Skin of body (tissue), 2 donors: ENCODE measurements around the gene BICD2. TPM values are rescaled to one million over a fixed set of nuclear protein-coding genes. Genes with fewer than 3 reads are reported as not detected.
"Not testable (repeated sequence)": the region's sequence is repeated elsewhere in the genome, so short reads cannot be mapped to it uniquely, and the experiment has no call there.

Experiments
- DNase-seq: peaks from one replicate; lab custom pipeline; 2025; lab: John Stamatoyannopoulos, UW
- total RNA-seq: library from RNA; depleted of rRNA; stranded (reverse); fragments of >200 nt; gene quantifications from one replicate; pipeline ENCODE4 v1.2.3, GENCODE V29; 2014

The BICD2 gene
- total RNA-seq, 1 donor from 2014 or later: 55.6 TPM

- DNase-seq: no peak
Measured at GRCh38 chr9:92770360-92770995, 5.8 kb upstream of the BICD2 start.

- no peak for DNase-seq
Measured at GRCh38 chr9:92769990-92770359, 5.3 kb upstream of the BICD2 start.

GRCh38 chr9:92769286-92769685 lies 4.7 kb upstream of the BICD2 start:
- DNase-seq: no peak

GRCh38 chr9:92768816-92769215 lies 4.2 kb upstream of the BICD2 start:
- DNase-seq: not testable (repeated sequence)

- no peak for DNase-seq
Measured at GRCh38 chr9:92767066-92768054, 2.7 kb upstream of the BICD2 start.

- peak; percentile 98 for DNase-seq
Measured at GRCh38 chr9:92764988-92765936, 629 bp upstream of the BICD2 start.

GRCh38 chr9:92763721-92764380 lies 782 bp downstream of the BICD2 start:
- DNase-seq: no peak

- DNase-seq: no peak
Measured at GRCh38 chr9:92762781-92763708, 1.6 kb downstream of the BICD2 start.

- DNase-seq: no peak
Measured at GRCh38 chr9:92762196-92762595, 2.4 kb downstream of the BICD2 start.

GRCh38 chr9:92761686-92762085 lies 2.9 kb downstream of the BICD2 start:
- no peak for DNase-seq

- no peak for DNase-seq
Measured at GRCh38 chr9:92760494-92760893, 4.1 kb downstream of the BICD2 start.

GRCh38 chr9:92760070-92760469 lies 4.6 kb downstream of the BICD2 start:
- no peak for DNase-seq

GRCh38 chr9:92759446-92759845 lies 5.2 kb downstream of the BICD2 start:
- DNase-seq: no peak

GRCh38 chr9:92756792-92757191 lies 7.8 kb downstream of the BICD2 start:
- no peak for DNase-seq

GRCh38 chr9:92754091-92754745 lies 10.4 kb downstream of the BICD2 start:
- no peak for DNase-seq

GRCh38 chr9:92752812-92753404 lies 11.7 kb downstream of the BICD2 start:
- DNase-seq: no peak

- no peak for DNase-seq
Measured at GRCh38 chr9:92749934-92750315, 14.7 kb downstream of the BICD2 start.

GRCh38 chr9:92749071-92749933 lies 15.3 kb downstream of the BICD2 start:
- no peak for DNase-seq
